HG02678 (cell line): Measurements from ENCODE around the gene TOPORS.
"Not testable (repeated sequence)": the region's sequence is repeated elsewhere in the genome, so short reads cannot be mapped to it uniquely, and the experiment has no call there.

ENCODE experiments used
- ATAC-seq: cut with Tn5 transposase; IDR thresholded peaks from one replicate; pipeline ENCODE4 v1.9.1; 2021; ENCODE audit warnings: mild to moderate bottlenecking, moderate library complexity; ENCODE audit not compliant: unreplicated experiment

TOPORS gene

GRCh38 chr9:32552172-32552872, at the start of gene TOPORS, which contains the start of gene SMIM27:
Gene TOPORS (minus strand): TSS chr9:32552586. CDS start chr9:32552436, 150 bp downstream.
Gene SMIM27 (plus strand): TSS chr9:32552327. CDS start chr9:32552435, 108 bp downstream.
- ATAC-seq: peak; percentile 74

- ATAC-seq: not testable (repeated sequence)
Measured at GRCh38 chr9:32599021-32599420, 46.6 kb upstream of the TOPORS start.

DNA sequence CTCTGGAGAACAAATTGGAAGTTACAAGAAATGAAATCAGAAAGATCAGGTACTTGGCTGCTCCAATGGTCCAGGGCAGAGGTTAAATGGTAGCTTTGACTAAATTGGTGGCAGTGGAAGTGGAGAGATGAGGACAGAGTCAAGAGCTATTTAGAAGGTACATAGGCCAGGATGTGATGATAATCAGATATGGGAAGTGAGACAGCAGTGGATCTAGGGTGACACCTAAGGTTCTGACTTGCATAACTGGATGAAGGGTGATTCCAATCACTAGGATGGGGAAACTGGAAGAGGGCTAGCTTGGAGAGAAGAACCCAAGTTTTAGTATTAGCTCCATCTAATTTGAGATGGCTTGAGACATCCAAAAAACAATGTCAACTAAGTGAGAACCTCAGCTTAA, 44.5 kb upstream of the TOPORS start:
- ATAC-seq: no peak

DNA sequence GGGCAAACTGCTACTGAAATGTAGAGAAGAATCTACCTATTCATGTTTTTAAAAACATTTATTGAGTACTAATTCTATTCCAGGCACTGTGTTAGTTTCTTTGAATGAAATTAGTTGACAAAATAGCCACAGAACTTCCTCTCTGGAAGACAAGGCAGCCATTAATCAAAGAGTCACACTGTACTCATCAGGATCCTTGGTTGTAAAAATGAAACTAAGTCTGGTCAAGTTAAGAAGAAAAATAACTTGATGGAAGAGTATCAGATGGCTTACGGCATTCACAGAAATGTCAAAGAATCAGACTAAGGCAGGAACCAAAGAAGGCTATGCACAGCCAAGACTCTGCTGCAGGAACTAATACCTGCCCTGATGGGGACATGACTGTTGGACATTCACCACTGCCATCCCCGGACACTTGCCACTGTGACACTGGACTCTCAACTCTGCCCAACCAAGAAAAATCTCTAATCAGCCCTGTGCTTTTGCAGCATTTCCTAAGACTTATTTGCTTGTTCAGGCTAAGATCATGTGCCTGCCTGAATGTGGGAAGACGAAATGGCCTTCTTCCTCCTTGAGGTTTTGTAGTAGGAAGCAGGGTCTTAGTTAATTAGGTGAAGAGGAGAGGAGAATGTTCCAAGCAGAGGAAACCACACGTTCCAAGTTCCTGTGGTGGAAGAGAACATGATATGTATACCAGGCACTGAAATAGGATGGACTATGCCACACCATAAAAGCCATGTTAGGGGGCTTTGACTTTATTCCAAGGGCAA, 43.9 kb upstream of the TOPORS start:
- no peak for ATAC-seq

- ATAC-seq: no peak
Measured at GRCh38 chr9:32590898-32591297, 38.5 kb upstream of the TOPORS start.

DNA sequence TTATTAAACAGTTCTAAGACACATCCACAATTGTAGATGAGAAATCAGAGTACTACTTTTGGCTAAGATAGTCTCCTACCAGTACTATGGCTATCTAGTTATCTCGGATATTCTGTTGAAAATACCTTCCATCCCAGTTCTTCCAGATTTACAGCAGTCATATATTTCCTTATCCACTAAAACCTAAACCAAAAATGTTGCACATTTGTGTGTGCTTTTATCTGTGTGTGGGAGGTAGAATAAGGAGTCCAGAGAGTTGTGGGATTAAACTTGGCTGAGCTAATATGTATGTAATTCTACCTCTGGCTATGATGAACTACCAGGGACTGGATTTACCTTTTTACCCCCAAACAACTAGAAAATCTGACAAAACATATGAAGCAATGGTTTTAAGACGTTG, 38.1 kb upstream of the TOPORS start:
- no peak for ATAC-seq

GRCh38 chr9:32589083-32589723, 36.8 kb upstream of the TOPORS start:
- ATAC-seq: peak; percentile 77

DNA sequence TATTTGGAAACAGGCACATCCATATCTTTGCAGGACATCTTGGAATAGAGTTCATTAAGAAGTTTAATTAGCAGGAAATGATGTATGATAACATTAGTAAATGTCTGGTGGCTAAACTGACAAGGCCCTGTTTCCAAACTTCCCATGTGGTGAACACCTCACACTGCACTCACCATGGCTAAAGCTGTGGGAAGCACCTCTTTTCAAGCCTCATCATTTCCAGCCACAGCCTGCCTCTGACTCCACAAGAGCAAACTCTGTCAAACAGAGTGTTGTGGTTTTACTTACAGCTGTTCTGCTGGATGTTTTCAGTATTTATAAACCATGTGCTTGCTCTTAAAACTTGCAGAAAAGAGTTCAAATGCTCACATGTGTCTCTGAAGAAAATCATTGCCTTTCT, 35.5 kb upstream of the TOPORS start:
- no peak for ATAC-seq

DNA sequence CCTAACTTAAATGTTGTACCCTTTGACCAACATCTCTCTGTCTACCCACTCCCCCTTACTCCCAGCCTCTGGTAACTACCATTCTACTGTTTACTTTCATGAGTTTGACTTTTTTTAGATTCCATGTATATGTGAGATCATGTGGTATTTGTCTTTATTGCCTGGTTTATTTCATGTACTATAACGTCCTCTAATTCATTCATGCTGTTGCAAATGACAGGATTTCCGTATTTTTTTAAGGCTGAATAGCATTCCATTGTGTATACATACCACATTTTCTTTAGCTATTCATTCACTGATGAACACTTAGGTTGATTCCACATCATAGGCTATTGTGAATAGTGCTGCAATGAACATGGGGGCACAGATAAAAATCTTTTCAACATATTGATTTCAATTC, 32.4 kb upstream of the TOPORS start:
- no peak for ATAC-seq

GRCh38 chr9:32581512-32582143, 29.2 kb upstream of the TOPORS start:
- no peak for ATAC-seq

- no peak for ATAC-seq
Measured at GRCh38 chr9:32580631-32581300, 28.4 kb upstream of the TOPORS start.

GRCh38 chr9:32579706-32580331, 27.4 kb upstream of the TOPORS start:
- ATAC-seq: peak; percentile 57

GRCh38 chr9:32578976-32579375, 26.6 kb upstream of the TOPORS start:
- ATAC-seq: no peak

DNA sequence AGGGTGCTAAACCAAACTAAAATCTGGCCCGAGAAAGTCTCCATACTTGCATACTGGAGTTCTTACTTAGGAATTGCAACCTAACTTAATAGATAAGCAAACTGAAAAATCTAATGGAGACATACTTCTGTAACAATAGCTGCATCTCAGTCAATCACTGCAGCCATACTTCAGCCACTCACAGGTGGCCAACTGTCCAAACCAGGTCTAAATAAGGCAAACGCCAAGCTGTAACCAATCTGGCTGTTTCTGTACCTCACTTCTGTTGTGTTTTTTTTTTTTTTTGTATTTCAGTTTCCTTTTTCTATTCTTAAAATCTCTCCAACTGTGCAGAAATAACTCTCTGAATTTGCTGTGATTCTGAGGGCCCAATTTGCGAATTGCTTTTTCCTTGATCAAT, 24.9 kb upstream of the TOPORS start:
- ATAC-seq: peak; percentile 30

GRCh38 chr9:32574858-32575257, 22.5 kb upstream of the TOPORS start:
- no peak for ATAC-seq

DNA sequence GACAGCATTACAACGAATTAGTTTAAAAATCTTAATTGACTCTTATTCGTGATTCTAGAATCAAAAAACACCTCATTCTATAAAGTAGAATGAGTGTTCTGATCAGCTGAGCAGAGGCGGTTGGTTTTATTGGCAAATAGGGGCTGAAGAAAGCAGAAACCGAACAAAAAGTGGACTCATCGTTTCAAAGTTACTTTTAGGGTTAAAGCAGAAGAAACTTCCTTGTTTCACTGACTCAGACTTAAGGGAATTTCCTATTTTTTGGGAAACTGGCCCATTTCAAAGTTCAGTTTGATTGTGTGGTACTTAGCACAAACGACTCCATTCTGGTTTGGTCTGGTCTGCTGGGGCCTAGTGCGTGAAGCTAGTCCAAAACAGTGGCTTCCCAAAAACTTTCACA, 21.4 kb upstream of the TOPORS start:
- no peak for ATAC-seq

GRCh38 chr9:32572900-32573523, 20.6 kb upstream of the TOPORS start, which contains the start of gene NDUFB6:
Gene NDUFB6 (minus strand): TSS chr9:32573159. CDS start chr9:32573060, 99 bp downstream.
- peak; percentile 85 for ATAC-seq

- peak; percentile 85 for ATAC-seq
Measured at GRCh38 chr9:32571969-32572899, 19.8 kb upstream of the TOPORS start.

- ATAC-seq: no peak
Measured at GRCh38 chr9:32570262-32570661, 17.9 kb upstream of the TOPORS start.
